ENCODE measurements around the gene RAD51AP1. TPM values are rescaled to one million over a fixed set of nuclear protein-coding genes. Genes with fewer than 3 reads are reported as not detected.

RAD51AP1 gene
- total and polyA plus RNA-seq, 2 of the 8 experiments (the other 6 are each of a cell fraction or from before 2014, with no cell fraction given): 29.7 to 48.3 TPM

GRCh38 chr12:4567073-4567881 lies 28.6 kb downstream of the RAD51AP1 start (continued):
- TF ChIP-seq CHD7 (IDR thresholded peaks at IDR 0.05; ENCODE audit: insufficient replicate concordance, low read length): no peak
- TF ChIP-seq JUN (IDR thresholded peaks at IDR 0.05; ENCODE audit: low read depth, low read length): no peak
- no peak for TF ChIP-seq BACH1 (IDR thresholded peaks at IDR 0.05; ENCODE audit: low read length)
- TF ChIP-seq CHD1 (IDR thresholded peaks at IDR 0.05; ENCODE audit: low read depth, low read length): no peak
- no peak for TF ChIP-seq ASH2L (IDR thresholded peaks at IDR 0.05; ENCODE audit: low read length)
- TF ChIP-seq MAX (IDR thresholded peaks at IDR 0.05): no peak
- TF ChIP-seq SIRT6 (IDR thresholded peaks at IDR 0.05; ENCODE audit: low read length): no peak
- TF ChIP-seq, protein P1, sequence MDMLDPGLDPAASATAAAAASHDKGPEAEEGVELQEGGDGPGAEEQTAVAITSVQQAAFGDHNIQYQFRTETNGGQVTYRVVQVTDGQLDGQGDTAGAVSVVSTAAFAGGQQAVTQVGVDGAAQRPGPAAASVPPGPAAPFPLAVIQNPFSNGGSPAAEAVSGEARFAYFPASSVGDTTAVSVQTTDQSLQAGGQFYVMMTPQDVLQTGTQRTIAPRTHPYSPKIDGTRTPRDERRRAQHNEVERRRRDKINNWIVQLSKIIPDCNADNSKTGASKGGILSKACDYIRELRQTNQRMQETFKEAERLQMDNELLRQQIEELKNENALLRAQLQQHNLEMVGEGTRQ (IDR thresholded peaks at IDR 0.05; ENCODE audit: low read length): no peak
- no peak for TF ChIP-seq ATF3 (IDR thresholded peaks at IDR 0.05; ENCODE audit: insufficient read depth, low read depth, low read length)
